ENCODE results near the gene TNRC6C. TPM values are rescaled to one million over a fixed set of nuclear protein-coding genes. Genes with fewer than 3 reads are reported as not detected.
A peak's percentile ranks its signal among the peaks of the same experiment; 100 is the strongest.

Gene TNRC6C
- total and polyA plus RNA-seq, 8 donors: 14.0 to 20.3 (median 16.6) TPM

DNA sequence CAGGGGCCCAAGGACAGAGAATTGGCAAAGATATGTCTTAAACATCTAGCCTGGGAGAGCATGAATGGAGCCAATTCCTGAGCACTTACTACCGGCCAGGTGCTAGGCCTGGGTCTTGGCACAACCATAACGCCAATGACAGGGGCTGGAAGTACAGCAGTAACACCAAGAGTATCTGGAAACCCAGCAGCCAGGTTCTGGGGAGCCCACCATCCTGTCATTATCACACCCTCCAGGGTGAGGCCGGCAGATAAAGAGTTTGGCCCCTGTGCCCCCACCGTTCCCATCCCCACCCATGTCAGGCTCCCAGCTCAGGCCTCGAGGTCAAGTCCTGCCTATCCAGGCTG, 171.6 kb downstream of the TNRC6C start:
- H3K36me3 ChIP-seq: peaks cover 0 to 23% of the 10 kb centered on the region in 2 donors
- H3K27ac ChIP-seq: peak overlapping the region; percentile 60 to 93
- intact Hi-C loops (cut with DNase I): no loop called here
- DNase-seq: no peak
- H3K4me1 ChIP-seq: peaks cover 30 to 92% of the 10 kb centered on the region in 2 donors
- peaks cover 0 to 12% of the 10 kb centered on the region in 2 donors for H3K27me3 ChIP-seq
- TF ChIP-seq, protein P1, sequence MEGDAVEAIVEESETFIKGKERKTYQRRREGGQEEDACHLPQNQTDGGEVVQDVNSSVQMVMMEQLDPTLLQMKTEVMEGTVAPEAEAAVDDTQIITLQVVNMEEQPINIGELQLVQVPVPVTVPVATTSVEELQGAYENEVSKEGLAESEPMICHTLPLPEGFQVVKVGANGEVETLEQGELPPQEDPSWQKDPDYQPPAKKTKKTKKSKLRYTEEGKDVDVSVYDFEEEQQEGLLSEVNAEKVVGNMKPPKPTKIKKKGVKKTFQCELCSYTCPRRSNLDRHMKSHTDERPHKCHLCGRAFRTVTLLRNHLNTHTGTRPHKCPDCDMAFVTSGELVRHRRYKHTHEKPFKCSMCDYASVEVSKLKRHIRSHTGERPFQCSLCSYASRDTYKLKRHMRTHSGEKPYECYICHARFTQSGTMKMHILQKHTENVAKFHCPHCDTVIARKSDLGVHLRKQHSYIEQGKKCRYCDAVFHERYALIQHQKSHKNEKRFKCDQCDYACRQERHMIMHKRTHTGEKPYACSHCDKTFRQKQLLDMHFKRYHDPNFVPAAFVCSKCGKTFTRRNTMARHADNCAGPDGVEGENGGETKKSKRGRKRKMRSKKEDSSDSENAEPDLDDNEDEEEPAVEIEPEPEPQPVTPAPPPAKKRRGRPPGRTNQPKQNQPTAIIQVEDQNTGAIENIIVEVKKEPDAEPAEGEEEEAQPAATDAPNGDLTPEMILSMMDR (IDR thresholded peaks at IDR 0.05): no peak
- H3K4me3 ChIP-seq: peak overlapping the region in 1 of 2 donors; percentile 58
- no peaks in the 10 kb centered on the region for H3K9me3 ChIP-seq
- ATAC-seq: no peak

DNA sequence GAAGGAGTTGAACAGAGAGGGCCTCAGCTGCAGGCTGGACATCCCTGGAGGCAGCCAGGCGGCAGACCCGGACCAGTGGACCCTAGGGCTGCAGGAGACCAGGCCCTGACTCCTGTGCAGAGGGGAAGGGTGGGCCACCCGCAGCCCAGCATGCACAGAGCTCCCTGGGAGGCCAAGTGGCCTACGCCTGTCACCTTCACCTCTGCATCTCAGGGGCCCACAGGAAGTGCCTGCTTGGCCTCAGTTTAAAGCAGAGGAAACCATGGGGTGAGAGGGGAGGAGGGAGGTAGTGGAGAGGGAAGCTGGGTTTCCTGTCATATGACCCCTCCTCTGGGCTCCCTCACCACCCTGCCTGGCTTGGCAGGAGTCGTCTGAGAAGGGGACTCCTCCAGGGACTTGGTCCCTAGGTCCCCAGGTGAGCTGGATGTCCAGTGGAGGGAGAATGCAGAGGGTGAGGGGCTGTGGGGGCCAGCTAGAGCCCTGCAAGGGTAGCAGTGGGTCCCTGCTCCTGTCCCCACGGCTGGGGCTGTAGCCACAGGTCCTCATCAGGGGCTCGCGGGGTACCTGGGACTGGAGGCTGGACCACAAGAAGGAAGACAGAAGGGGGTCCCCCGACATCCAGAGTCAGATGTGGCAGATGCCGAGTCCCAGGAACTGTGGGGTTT, 172.1 kb downstream of the TNRC6C start, which contains the start of gene TMC8:
Gene TMC8 (plus strand): TSS at position 335 of the 665 bp plus-strand sequence. CDS start 818 bp downstream, outside the sequence.
- intact Hi-C loops (cut with DNase I): no loop called here
- Histone ChIP-seq H3K9me3 (no peaks in the 10 kb centered on the region), H3K27ac (peak within 1 kb of the TSS; percentile 90 to 93), H3K4me3 (peak within 1 kb of the TSS; percentile 34 to 94), H3K36me3 (peaks cover 0 to 23% of the 10 kb centered on the region in 2 donors), H3K4me1 (peaks cover 30 to 87% of the 10 kb centered on the region in 2 donors), H3K27me3 (peaks cover 0 to 12% of the 10 kb centered on the region in 2 donors)
- TF ChIP-seq, protein P1 (IDR thresholded peaks at IDR 0.05): no peak
- ATAC-seq (peak; percentile 2), DNase-seq (peak in 2 of 4 donors; percentile 75 to 81)

DNA sequence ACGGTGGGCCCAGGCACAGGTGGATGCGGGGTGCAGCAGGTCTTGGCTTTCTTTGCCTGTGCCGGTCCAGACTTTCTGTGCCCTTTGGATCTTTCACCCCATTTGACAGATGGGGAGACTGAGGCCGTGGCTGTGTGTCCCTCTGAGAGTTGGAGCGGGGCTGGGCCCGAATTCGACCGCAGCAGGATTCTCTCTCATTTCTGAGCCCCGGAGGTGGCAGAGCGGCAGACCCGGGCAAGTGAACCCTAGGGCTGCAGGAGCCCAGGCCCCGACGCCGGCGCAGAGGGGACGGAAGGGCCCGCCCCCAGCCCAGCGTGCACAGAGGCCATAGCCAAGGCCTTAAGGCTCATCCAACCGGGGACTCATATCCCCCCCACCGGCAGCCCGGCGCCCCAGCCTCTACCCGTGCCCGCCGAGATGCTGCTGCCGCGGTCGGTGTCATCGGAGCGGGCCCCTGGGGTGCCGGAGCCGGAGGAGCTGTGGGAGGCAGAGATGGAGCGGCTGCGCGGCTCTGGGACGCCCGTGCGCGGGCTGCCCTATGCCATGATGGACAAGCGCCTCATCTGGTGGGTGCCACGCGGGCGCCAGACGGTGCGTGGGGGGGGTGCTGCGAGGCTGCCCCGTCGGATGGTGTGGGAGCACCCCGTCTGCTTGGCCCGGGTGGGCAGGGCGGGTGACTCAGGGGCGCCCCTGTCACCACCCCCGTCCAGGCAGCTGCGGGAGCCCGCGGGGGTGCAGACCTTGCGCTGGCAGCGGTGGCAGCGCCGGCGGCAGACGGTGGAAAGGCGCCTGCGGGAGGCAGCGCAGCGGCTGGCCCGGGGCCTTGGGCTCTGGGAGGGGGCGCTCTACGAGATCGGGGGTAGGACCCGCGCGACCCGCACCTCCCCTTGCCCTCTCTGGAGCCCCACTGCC, 172.9 kb downstream of the TNRC6C start:
- ATAC-seq (peak; percentile 2), DNase-seq (peak in 1 of 4 donors; percentile 91)
- intact Hi-C loops (cut with DNase I): no loop called here
- H3K9me3 ChIP-seq: no peaks in the 10 kb centered on the region
- H3K27ac ChIP-seq: peak overlapping the region; percentile 60 to 93
- TF ChIP-seq, protein P1 (IDR thresholded peaks at IDR 0.05): no peak
- peaks cover 0 to 12% of the 10 kb centered on the region in 2 donors for H3K27me3 ChIP-seq
- peaks cover 0 to 18% of the 10 kb centered on the region in 2 donors for H3K36me3 ChIP-seq
- H3K4me1 ChIP-seq: peaks cover 24 to 86% of the 10 kb centered on the region in 2 donors
- peak overlapping the region; percentile 34 to 58 for H3K4me3 ChIP-seq

DNA sequence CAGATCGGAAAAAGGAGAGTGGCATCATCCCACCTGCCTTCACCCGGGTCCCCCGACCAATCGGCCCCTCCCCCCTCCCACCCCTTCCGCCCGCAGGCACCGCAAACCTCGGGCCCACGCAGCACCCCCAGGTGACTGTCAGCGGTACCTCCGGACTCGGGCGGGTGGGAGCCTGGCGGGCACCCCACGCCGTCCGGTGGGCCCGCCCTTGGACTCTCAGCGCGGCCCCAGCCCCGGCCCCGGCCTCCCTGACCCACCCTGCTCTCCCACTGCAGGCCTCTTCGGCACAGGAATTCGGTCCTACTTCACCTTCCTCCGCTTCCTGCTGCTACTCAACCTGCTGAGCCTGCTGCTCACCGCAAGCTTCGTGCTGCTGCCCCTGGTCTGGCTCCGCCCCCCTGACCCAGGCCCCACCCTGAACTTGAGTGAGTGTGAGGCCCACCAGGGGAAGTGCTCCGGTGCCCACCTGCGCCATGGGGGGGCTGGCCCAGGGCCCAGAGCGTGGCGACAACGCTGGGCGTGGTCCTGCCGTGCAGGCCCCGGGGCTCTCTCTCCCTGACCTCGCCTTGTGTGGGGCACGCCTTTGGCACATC, 173.7 kb downstream of the TNRC6C start:
- H3K27me3 ChIP-seq: peaks cover 0 to 12% of the 10 kb centered on the region in 2 donors
- H3K4me3 ChIP-seq: peak overlapping the region; percentile 34 to 58
- H3K9me3 ChIP-seq: no peaks in the 10 kb centered on the region
- DNase-seq: peak in 3 of 4 donors; percentile 78 to 87 (median 86)
- peaks cover 0 to 18% of the 10 kb centered on the region in 2 donors for H3K36me3 ChIP-seq
- H3K4me1 ChIP-seq: peaks cover 17 to 86% of the 10 kb centered on the region in 2 donors
- intact Hi-C loops (cut with DNase I): no loop called here
- peak; percentile 38 for ATAC-seq
- H3K27ac ChIP-seq: peak overlapping the region; percentile 26 to 93
- TF ChIP-seq, protein P1 (IDR thresholded peaks at IDR 0.05): no peak
